WTC11 (cell line): Measurements from ENCODE around the gene COX14. TPM values are rescaled to one million over a fixed set of nuclear protein-coding genes. Genes with fewer than 3 reads are reported as not detected.

Experiments
- ARID4B ChIP-seq: sonication (generic); formaldehyde crosslinking; IDR thresholded peaks from 2 replicates; pipeline ENCODE4 v1.8.0; 2023; ENCODE audit warnings: missing genetic modification reagents, mild to moderate bottlenecking, borderline replicate concordance
- E2F5 ChIP-seq: sonication (generic); formaldehyde crosslinking; IDR thresholded peaks from 2 replicates; pipeline ENCODE4 v1.8.1; 2022; ENCODE audit warnings: mild to moderate bottlenecking, moderate library complexity, missing genetic modification reagents
- HMGXB4 ChIP-seq: sonication (generic); formaldehyde crosslinking; IDR thresholded peaks from 2 replicates; pipeline ENCODE4 v1.8.1; 2023; ENCODE audit warnings: mild to moderate bottlenecking, moderate library complexity, missing genetic modification reagents
- IRF2 ChIP-seq: sonication (generic); formaldehyde crosslinking; IDR thresholded peaks from 2 replicates; pipeline ENCODE4 v1.8.0; 2022; ENCODE audit warnings: low read depth, missing genetic modification reagents, borderline replicate concordance
- JUN ChIP-seq: sonication (generic); formaldehyde crosslinking; IDR thresholded peaks from 2 replicates; pipeline ENCODE4 v1.8.0; 2023; ENCODE audit warnings: mild to moderate bottlenecking, missing genetic modification reagents
- NFYB ChIP-seq: sonication (generic); formaldehyde crosslinking; conservative IDR thresholded peaks from 2 replicates; pipeline ENCODE4 v1.8.0; 2022; ENCODE audit warnings: low read depth, missing genetic modification reagents
- RELA ChIP-seq: sonication (generic); formaldehyde crosslinking; IDR thresholded peaks from 2 replicates; pipeline ENCODE4 v1.8.1; 2022; ENCODE audit warnings: missing genetic modification reagents, mild to moderate bottlenecking, borderline replicate concordance
- RORB ChIP-seq: fragments of 250-450 bp; sonication (Bioruptor Pico); IDR thresholded peaks from 2 replicates; pipeline ENCODE4 v1.9.0; 2021; ENCODE audit warnings: mild to moderate bottlenecking
- SMAD3 ChIP-seq: sonication (generic); formaldehyde crosslinking; IDR thresholded peaks from 2 replicates; pipeline ENCODE4 v1.8.0; 2022; ENCODE audit warnings: missing genetic modification reagents, mild to moderate bottlenecking, borderline replicate concordance
- SP1 ChIP-seq: sonication (generic); formaldehyde crosslinking; conservative IDR thresholded peaks from 2 replicates; pipeline ENCODE4 v1.8.1; 2022; ENCODE audit warnings: missing genetic modification reagents
- TEAD1 ChIP-seq: sonication (generic); formaldehyde crosslinking; IDR thresholded peaks from 2 replicates; pipeline ENCODE4 v1.8.0; 2022; ENCODE audit warnings: mild to moderate bottlenecking, missing genetic modification reagents
- ZMAT4 ChIP-seq: fragments of 250-450 bp; sonication (Bioruptor Pico); IDR thresholded peaks from 2 replicates; pipeline ENCODE4 v1.9.0; 2021; ENCODE audit warnings: mild to moderate bottlenecking
- ZNF138 ChIP-seq: sonication (generic); formaldehyde crosslinking; conservative IDR thresholded peaks from 2 replicates; pipeline ENCODE4 v1.8.1; 2022; ENCODE audit warnings: mild to moderate bottlenecking, moderate library complexity, missing genetic modification reagents
- ZNF219 ChIP-seq: sonication (generic); formaldehyde crosslinking; IDR thresholded peaks from 2 replicates; pipeline ENCODE4 v1.8.0; 2023; ENCODE audit warnings: missing genetic modification reagents, mild to moderate bottlenecking, borderline replicate concordance
- ZNF263 ChIP-seq: sonication (generic); formaldehyde crosslinking; IDR thresholded peaks from 2 replicates; pipeline ENCODE4 v1.8.1; 2022; ENCODE audit warnings: low read depth, mild to moderate bottlenecking, moderate library complexity, missing genetic modification reagents
- ZNF396 ChIP-seq: fragments of 250-450 bp; sonication (Bioruptor Pico); IDR thresholded peaks from 2 replicates; pipeline ENCODE4 v1.8.0; 2021; ENCODE audit warnings: mild to moderate bottlenecking, moderate library complexity, borderline replicate concordance
- ZNF671 ChIP-seq: fragments of 250-450 bp; sonication (Bioruptor Pico); IDR thresholded peaks from 2 replicates; pipeline ENCODE4 v1.8.0; 2021; ENCODE audit warnings: mild to moderate bottlenecking
- total RNA-seq: library from RNA; stranded (reverse); gene quantifications from 3 replicates; pipeline ENCODE4 v1.2.3, GENCODE V29; 2021
- TF ChIP-seq, protein P1 (sequence below): fragments of 250-450 bp; sonication (Bioruptor Pico); IDR thresholded peaks from 2 replicates; pipeline ENCODE4 v1.8.0; 2021; ENCODE audit warnings: mild to moderate bottlenecking
- TF ChIP-seq, protein P2 (sequence below): fragments of 250-450 bp; sonication (Bioruptor Pico); IDR thresholded peaks from 2 replicates; pipeline ENCODE4 v1.9.0; 2021; ENCODE audit warnings: mild to moderate bottlenecking, borderline replicate concordance
- TF ChIP-seq, protein P3 (sequence below): sonication (generic); formaldehyde crosslinking; conservative IDR thresholded peaks from 2 replicates; pipeline ENCODE4 v1.8.1; 2023; ENCODE audit warnings: mild to moderate bottlenecking, low read depth, missing genetic modification reagents, moderate library complexity
- TF ChIP-seq, protein P4 (sequence below): sonication (generic); formaldehyde crosslinking; IDR thresholded peaks from 2 replicates; pipeline ENCODE4 v1.8.1; 2023; ENCODE audit warnings: mild to moderate bottlenecking, missing genetic modification reagents, moderate library complexity

The COX14 gene
- total RNA-seq, 1 experiment from 2014 or later: 41.4 TPM

DNA sequence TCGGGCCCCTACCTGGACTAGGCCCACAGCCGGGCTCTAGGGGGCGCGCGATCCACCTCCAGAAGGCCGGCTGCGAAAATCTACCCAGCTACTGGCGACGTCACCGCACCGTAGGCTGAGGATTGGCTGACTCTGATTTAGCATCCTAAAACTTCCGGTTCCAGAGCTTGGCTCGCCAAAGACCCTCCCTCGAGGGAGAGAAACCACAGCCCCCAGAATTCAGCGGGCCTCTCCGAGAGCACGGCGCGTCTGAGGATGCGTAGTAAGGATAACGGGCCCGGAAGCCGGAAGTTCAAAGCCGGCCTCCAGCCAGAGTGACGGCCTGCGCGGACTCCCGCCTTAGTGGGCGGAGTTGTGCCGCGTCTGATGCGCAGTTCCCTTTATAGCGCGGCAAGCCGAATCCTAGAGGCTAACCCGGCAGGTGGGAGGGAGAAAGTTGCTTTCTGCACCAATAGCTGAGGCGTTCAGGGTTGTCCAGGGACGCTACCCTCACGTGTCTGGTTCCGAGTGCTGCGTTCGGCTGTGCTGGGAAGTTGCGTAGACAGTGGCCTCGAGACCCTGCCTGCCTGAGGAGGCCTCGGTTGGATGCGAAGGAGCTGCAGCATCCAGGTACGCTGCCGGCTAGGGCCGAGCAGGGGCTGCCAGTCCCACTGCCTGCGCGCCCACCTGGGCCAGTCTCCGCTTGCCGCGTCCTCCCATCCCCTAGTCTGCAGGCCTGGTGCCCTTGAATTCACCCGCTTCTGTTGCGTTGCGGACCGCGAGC is at the start of gene COX14 (continued):
- TF ChIP-seq, protein P1, sequence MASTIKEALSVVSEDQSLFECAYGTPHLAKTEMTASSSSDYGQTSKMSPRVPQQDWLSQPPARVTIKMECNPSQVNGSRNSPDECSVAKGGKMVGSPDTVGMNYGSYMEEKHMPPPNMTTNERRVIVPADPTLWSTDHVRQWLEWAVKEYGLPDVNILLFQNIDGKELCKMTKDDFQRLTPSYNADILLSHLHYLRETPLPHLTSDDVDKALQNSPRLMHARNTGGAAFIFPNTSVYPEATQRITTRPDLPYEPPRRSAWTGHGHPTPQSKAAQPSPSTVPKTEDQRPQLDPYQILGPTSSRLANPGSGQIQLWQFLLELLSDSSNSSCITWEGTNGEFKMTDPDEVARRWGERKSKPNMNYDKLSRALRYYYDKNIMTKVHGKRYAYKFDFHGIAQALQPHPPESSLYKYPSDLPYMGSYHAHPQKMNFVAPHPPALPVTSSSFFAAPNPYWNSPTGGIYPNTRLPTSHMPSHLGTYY: no peak
- TF ChIP-seq, protein P2, sequence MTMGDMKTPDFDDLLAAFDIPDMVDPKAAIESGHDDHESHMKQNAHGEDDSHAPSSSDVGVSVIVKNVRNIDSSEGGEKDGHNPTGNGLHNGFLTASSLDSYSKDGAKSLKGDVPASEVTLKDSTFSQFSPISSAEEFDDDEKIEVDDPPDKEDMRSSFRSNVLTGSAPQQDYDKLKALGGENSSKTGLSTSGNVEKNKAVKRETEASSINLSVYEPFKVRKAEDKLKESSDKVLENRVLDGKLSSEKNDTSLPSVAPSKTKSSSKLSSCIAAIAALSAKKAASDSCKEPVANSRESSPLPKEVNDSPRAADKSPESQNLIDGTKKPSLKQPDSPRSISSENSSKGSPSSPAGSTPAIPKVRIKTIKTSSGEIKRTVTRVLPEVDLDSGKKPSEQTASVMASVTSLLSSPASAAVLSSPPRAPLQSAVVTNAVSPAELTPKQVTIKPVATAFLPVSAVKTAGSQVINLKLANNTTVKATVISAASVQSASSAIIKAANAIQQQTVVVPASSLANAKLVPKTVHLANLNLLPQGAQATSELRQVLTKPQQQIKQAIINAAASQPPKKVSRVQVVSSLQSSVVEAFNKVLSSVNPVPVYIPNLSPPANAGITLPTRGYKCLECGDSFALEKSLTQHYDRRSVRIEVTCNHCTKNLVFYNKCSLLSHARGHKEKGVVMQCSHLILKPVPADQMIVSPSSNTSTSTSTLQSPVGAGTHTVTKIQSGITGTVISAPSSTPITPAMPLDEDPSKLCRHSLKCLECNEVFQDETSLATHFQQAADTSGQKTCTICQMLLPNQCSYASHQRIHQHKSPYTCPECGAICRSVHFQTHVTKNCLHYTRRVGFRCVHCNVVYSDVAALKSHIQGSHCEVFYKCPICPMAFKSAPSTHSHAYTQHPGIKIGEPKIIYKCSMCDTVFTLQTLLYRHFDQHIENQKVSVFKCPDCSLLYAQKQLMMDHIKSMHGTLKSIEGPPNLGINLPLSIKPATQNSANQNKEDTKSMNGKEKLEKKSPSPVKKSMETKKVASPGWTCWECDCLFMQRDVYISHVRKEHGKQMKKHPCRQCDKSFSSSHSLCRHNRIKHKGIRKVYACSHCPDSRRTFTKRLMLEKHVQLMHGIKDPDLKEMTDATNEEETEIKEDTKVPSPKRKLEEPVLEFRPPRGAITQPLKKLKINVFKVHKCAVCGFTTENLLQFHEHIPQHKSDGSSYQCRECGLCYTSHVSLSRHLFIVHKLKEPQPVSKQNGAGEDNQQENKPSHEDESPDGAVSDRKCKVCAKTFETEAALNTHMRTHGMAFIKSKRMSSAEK (CRISPR knock-in tag): no peak
- peak; percentile 89; the same call in 1 of the 2 replicates for TF ChIP-seq ARID4B (CRISPR knock-in tag)
- no peak; the same call in 1 of the 2 replicates for TF ChIP-seq SMAD3 (CRISPR knock-in tag)
- no peak for TF ChIP-seq ZMAT4 (CRISPR knock-in tag)
- TF ChIP-seq HMGXB4 (CRISPR knock-in tag): peak; percentile 62; the same call in 1 of the 2 replicates
- peak; percentile 81 for TF ChIP-seq SP1 (CRISPR knock-in tag)
- TF ChIP-seq, protein P3, sequence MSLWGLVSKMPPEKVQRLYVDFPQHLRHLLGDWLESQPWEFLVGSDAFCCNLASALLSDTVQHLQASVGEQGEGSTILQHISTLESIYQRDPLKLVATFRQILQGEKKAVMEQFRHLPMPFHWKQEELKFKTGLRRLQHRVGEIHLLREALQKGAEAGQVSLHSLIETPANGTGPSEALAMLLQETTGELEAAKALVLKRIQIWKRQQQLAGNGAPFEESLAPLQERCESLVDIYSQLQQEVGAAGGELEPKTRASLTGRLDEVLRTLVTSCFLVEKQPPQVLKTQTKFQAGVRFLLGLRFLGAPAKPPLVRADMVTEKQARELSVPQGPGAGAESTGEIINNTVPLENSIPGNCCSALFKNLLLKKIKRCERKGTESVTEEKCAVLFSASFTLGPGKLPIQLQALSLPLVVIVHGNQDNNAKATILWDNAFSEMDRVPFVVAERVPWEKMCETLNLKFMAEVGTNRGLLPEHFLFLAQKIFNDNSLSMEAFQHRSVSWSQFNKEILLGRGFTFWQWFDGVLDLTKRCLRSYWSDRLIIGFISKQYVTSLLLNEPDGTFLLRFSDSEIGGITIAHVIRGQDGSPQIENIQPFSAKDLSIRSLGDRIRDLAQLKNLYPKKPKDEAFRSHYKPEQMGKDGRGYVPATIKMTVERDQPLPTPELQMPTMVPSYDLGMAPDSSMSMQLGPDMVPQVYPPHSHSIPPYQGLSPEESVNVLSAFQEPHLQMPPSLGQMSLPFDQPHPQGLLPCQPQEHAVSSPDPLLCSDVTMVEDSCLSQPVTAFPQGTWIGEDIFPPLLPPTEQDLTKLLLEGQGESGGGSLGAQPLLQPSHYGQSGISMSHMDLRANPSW (CRISPR knock-in tag): no peak
- TF ChIP-seq TEAD1 (CRISPR knock-in tag): 0 out of 2 replicates have a peak, but pooled peaks have one; percentile 51
- no peak for TF ChIP-seq ZNF263 (CRISPR knock-in tag)
- peak; percentile 92 for TF ChIP-seq NFYB (CRISPR knock-in tag)
- TF ChIP-seq RORB: no peak
- no peak for TF ChIP-seq IRF2 (CRISPR knock-in tag)
- no peak for TF ChIP-seq RELA
- no peak for TF ChIP-seq ZNF219 (CRISPR knock-in tag)
- no peak for TF ChIP-seq ZNF396 (CRISPR knock-in tag)
- TF ChIP-seq JUN (CRISPR knock-in tag): no peak
- no peak for TF ChIP-seq ZNF671
- no peak for TF ChIP-seq ZNF138 (CRISPR knock-in tag)
- TF ChIP-seq, protein P4, sequence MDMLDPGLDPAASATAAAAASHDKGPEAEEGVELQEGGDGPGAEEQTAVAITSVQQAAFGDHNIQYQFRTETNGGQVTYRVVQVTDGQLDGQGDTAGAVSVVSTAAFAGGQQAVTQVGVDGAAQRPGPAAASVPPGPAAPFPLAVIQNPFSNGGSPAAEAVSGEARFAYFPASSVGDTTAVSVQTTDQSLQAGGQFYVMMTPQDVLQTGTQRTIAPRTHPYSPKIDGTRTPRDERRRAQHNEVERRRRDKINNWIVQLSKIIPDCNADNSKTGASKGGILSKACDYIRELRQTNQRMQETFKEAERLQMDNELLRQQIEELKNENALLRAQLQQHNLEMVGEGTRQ: peak; percentile 91
- no peak for TF ChIP-seq E2F5 (CRISPR knock-in tag)
